GM19372 (cell line): Measurements from ENCODE around the gene GPX5.
"Not testable (repeated sequence)": the region's sequence is repeated elsewhere in the genome, so short reads cannot be mapped to it uniquely, and the experiment has no call there.

Source experiments
- ATAC-seq: cut with Tn5 transposase; IDR thresholded peaks from one replicate; pipeline ENCODE4 v1.9.1; 2021; ENCODE audit warnings: mild to moderate bottlenecking, low read depth, moderate library complexity; ENCODE audit not compliant: unreplicated experiment

Gene GPX5

GRCh38 chr6:28525496-28526039 lies at the start of gene GPX5:
GPX5 (plus strand) TSS chr6:28525881; CDS start chr6:28526014, 133 bp downstream.
- no peak for ATAC-seq

- no peak for ATAC-seq
Measured at GRCh38 chr6:28478518-28478917, 47.2 kb upstream of the GPX5 start.

GRCh38 chr6:28480253-28480932 lies 45.3 kb upstream of the GPX5 start:
- no peak for ATAC-seq

- no peak for ATAC-seq
Measured at GRCh38 chr6:28485482-28485881, 40.2 kb upstream of the GPX5 start.

GRCh38 chr6:28486533-28486932 lies 39.1 kb upstream of the GPX5 start:
- ATAC-seq = no peak

GRCh38 chr6:28486988-28487742 lies 38.5 kb upstream of the GPX5 start:
- no peak for ATAC-seq

GRCh38 chr6:28488916-28489365 lies 36.7 kb upstream of the GPX5 start:
- no peak for ATAC-seq

GRCh38 chr6:28489366-28490204 lies 36.1 kb upstream of the GPX5 start:
- ATAC-seq = no peak

- no peak for ATAC-seq
Measured at GRCh38 chr6:28490205-28490890, 35.3 kb upstream of the GPX5 start.

- no peak for ATAC-seq
Measured at GRCh38 chr6:28491984-28492317, 33.7 kb upstream of the GPX5 start.

- ATAC-seq = no peak
Measured at GRCh38 chr6:28496099-28496779, 29.4 kb upstream of the GPX5 start.

- no peak for ATAC-seq
Measured at GRCh38 chr6:28497306-28497705, 28.4 kb upstream of the GPX5 start.

GRCh38 chr6:28497893-28498292 lies 27.8 kb upstream of the GPX5 start:
- no peak for ATAC-seq

GRCh38 chr6:28501259-28501658 lies 24.4 kb upstream of the GPX5 start:
- no peak for ATAC-seq

GRCh38 chr6:28502136-28502535 lies 23.5 kb upstream of the GPX5 start:
- not testable (repeated sequence) for ATAC-seq

GRCh38 chr6:28502709-28503305 lies 22.9 kb upstream of the GPX5 start:
- not testable (repeated sequence) for ATAC-seq

GRCh38 chr6:28505733-28506132 lies 19.9 kb upstream of the GPX5 start:
- no peak for ATAC-seq

- ATAC-seq = no peak
Measured at GRCh38 chr6:28506807-28507475, 18.7 kb upstream of the GPX5 start.
